Body of pancreas (tissue), 4 donors: Measurements from ENCODE around the gene MPP7.
"Not testable (repeated sequence)": the region's sequence is repeated elsewhere in the genome, so short reads cannot be mapped to it uniquely, and the experiment has no call there.

Experiments used
- CTCF ChIP-seq, 7 experiments: fragments of 450-650 bp in 4 of 7; fragments of 200-600 bp in 3 of 7; sonication (generic) in 3 of 7; IDR thresholded peaks; one replicate each; pipeline ENCODE4 v1.5.1; 2016 to 2019; ENCODE audit warnings: antibody characterized with exemption in 7 of 7
- POLR2A ChIP-seq, 3 donors: fragments of 450-650 bp; IDR thresholded peaks; one replicate each; pipeline ENCODE4 v1.6.1; 2016; ENCODE audit warnings: antibody characterized with exemption in 3 of 3, mild to moderate bottlenecking in 2 of 3

- not testable (repeated sequence) for TF ChIP-seq CTCF, POLR2A (IDR thresholded peaks at IDR 0.05)
Measured at GRCh38 chr10:28319061-28319460, 16.2 kb upstream of the MPP7 start.
